Calu3 (cell line): ENCODE results near the gene TPRG1. TPM values are rescaled to one million over a fixed set of nuclear protein-coding genes. Genes with fewer than 3 reads are reported as not detected.

Experiments used
- BruUV-seq: library from RNA; stranded (reverse); fragments of 400-500 nt; replicated peaks from 2 replicates; lab custom pipeline; 2021; lab: Mats Ljungman, UMichigan
- CTCF ChIA-PET: fragments of 300-600 bp; sonication (Branson Sonifier 250); formaldehyde crosslinking; loops from one replicate; lab custom pipeline; 2022; ENCODE audit warnings: antibody characterized with exemption; lab: Charles Lee
- DNase-seq: peaks from one replicate; pipeline ENCODE4 v3.0.0; 2022
- H3K27ac Mint-ChIP-seq: one replicate; pipeline ENCODE4 v1.8.0; 2022; ENCODE audit warnings: mixed read lengths; ENCODE audit not compliant: unreplicated experiment
- H3K27me3 Mint-ChIP-seq: one replicate; pipeline ENCODE4 v1.8.0; 2022; ENCODE audit warnings: mixed read lengths; ENCODE audit not compliant: unreplicated experiment
- H3K36me3 Mint-ChIP-seq: one replicate; pipeline ENCODE4 v1.8.0; 2022; ENCODE audit warnings: mild to moderate bottlenecking, moderate library complexity, mixed read lengths; ENCODE audit not compliant: insufficient read depth, unreplicated experiment
- H3K4me1 Mint-ChIP-seq: one replicate; pipeline ENCODE4 v1.8.0; 2022; ENCODE audit warnings: mild to moderate bottlenecking, low read depth, mixed read lengths; ENCODE audit not compliant: unreplicated experiment
- H3K4me3 Mint-ChIP-seq: one replicate; pipeline ENCODE4 v1.8.0; 2022; ENCODE audit warnings: mild to moderate bottlenecking, low read depth, moderate library complexity, mixed read lengths; ENCODE audit not compliant: unreplicated experiment
- H3K9me3 Mint-ChIP-seq: one replicate; pipeline ENCODE4 v1.8.0; 2022; ENCODE audit warnings: low read depth, mixed read lengths; ENCODE audit not compliant: unreplicated experiment
- intact Hi-C: fragments of 100-400 bp; cut with micrococcal nuclease; formaldehyde crosslinking; loops from one replicate; pipeline ENCODE4 v1.10.0; 2022; ENCODE audit not compliant: unreplicated experiment
- total RNA-seq: library from RNA; stranded (reverse); gene quantifications from 2 replicates; pipeline ENCODE4 v1.2.3, GENCODE V29; 2022
- TF ChIP-seq, protein P1 (sequence below): fragments of 200-600 bp; IDR thresholded peaks from one replicate; pipeline ENCODE4 v1.8.0; 2022; ENCODE audit warnings: antibody characterized with exemption; ENCODE audit not compliant: unreplicated experiment

Gene TPRG1
- total RNA-seq, 1 experiment from 2014 or later, result 1.2 TPM

DNA sequence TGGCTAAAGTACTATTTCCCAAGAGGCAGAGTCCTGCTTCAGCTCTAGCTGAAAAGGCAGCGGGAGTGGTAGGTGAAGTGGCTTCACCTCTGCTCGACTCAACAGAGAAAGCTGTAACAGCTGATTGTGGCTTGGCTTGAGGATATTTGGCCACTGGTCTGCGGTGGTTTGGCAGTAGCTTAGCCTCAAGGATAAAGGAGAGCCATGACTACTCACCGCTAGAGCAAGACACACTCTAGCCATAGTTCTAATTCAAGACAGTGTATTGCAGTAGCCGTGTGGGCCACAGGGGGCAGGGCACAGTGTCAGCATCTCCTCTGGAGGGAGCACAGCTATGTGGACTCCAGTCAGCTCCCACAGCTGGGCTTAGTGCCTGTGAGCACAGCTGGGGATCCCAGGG lies 23.5 kb downstream of the TPRG1 start:
- Mint-ChIP-seq H3K4me1 (peaks cover 20% of the 10 kb centered on the region), H3K27me3 (no peaks in the 10 kb centered on the region), H3K27ac (no peak overlapping the region), H3K9me3 (peaks cover 27% of the 10 kb centered on the region), H3K4me3 (no peak overlapping the region), H3K36me3 (no peaks in the 10 kb centered on the region)
- DNase-seq, result no peak
- TF ChIP-seq, protein P1, sequence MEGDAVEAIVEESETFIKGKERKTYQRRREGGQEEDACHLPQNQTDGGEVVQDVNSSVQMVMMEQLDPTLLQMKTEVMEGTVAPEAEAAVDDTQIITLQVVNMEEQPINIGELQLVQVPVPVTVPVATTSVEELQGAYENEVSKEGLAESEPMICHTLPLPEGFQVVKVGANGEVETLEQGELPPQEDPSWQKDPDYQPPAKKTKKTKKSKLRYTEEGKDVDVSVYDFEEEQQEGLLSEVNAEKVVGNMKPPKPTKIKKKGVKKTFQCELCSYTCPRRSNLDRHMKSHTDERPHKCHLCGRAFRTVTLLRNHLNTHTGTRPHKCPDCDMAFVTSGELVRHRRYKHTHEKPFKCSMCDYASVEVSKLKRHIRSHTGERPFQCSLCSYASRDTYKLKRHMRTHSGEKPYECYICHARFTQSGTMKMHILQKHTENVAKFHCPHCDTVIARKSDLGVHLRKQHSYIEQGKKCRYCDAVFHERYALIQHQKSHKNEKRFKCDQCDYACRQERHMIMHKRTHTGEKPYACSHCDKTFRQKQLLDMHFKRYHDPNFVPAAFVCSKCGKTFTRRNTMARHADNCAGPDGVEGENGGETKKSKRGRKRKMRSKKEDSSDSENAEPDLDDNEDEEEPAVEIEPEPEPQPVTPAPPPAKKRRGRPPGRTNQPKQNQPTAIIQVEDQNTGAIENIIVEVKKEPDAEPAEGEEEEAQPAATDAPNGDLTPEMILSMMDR, result no peak
- CTCF ChIA-PET, result interaction anchor here (0.5 kb wide), 2 partner anchors 21 to 97 kb away, joined by 3 read pairs; no protein-coding TSS in a partner anchor
- intact Hi-C loops, result no loop called here
- BruUV-seq, result no TSS peak

DNA sequence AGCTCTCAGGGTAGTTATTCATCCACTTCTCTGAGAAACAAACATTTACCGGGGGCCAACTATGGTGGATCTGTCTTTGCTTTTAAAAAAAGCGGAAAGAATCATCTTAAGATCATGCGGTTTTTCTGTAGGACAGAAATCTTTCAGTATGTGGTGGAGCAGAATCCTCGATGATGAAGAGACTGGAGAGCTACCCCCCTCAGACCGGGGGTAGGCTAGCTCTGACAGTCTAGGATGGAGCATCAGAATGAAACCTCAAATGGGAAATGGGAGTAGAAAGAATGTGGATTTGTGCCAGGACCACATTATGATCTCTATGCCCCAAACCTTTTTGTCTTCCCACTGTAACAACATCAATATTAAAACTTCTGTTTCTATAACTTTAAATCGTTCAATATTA lies 30.3 kb downstream of the TPRG1 start:
- TF ChIP-seq, protein P1, result no peak
- no peak overlapping the region for H3K4me3 Mint-ChIP-seq
- H3K9me3 Mint-ChIP-seq, result peaks cover 6% of the 10 kb centered on the region
- CTCF ChIA-PET, result no interaction called here
- BruUV-seq, result no TSS peak
- no peak for DNase-seq
- H3K36me3 Mint-ChIP-seq, result no peaks in the 10 kb centered on the region
- H3K4me1 Mint-ChIP-seq, result no peaks in the 10 kb centered on the region
- no peak overlapping the region for H3K27ac Mint-ChIP-seq
- intact Hi-C loops, result no loop called here
- no peaks in the 10 kb centered on the region for H3K27me3 Mint-ChIP-seq

DNA sequence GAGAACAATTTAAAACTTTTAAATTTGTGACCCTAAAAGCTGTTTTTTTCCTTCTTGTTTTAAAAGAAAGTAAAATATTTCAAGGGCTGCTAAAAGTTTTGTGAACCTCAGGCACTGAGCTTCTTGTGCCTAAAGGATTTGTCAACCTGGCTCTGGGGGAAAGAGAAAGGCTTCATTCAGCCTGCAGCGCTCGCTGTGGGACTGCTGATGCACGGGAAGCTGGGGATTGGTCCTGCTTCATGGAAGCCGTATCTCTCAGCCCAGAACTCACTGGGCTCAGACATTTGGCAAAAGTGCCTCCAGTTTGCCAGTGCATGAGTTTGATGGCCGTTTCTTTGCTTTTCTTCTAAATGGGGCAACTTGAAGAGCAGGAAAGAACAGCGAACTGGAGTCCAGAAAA lies 30.8 kb downstream of the TPRG1 start:
- H3K4me1 Mint-ChIP-seq, result no peaks in the 10 kb centered on the region
- intact Hi-C loops, result no loop called here
- no peaks in the 10 kb centered on the region for H3K36me3 Mint-ChIP-seq
- TF ChIP-seq, protein P1, result no peak
- H3K9me3 Mint-ChIP-seq, result peaks cover 3% of the 10 kb centered on the region
- BruUV-seq, result no TSS peak
- no peaks in the 10 kb centered on the region for H3K27me3 Mint-ChIP-seq
- CTCF ChIA-PET, result interaction anchor here (0.8 kb wide), 1 partner anchor 12 kb away, joined by 4 read pairs; no protein-coding TSS in a partner anchor
- DNase-seq, result no peak
- no peak overlapping the region for H3K4me3 Mint-ChIP-seq
- no peak overlapping the region for H3K27ac Mint-ChIP-seq

DNA sequence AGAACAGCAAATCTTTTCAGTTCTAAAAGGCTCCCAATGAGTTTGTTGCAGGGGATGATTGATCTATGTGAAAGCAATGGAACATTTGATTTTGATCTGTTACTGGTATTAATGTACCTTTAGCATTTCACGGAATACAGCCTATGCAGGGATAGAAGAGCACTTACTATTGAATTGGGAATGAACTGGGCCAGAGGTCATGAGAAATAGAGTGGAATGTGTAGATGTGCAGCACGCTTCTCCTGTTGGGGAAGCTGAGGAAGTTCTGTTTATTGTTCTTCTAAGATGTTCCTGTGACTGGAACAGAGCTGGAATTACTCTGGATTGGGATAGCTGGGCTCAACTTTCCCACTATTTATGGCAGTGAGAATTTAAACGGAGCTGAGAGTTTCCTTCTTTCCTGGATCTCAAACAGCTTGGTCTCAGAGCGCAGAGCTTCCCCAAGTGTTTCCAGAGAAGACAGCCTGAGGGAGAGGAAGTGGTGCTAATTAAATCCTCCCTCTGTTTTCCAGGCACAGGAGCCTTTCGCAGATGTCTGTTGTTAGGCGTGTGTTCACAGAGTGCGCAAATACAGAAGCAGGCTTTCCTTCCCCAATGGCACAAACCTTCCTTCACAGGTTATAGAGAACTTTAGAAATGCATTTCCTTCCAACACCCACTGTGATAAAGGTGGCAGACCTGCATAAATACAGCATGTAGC lies 32.5 kb downstream of the TPRG1 start:
- no TSS peak for BruUV-seq
- H3K27me3 Mint-ChIP-seq, result no peaks in the 10 kb centered on the region
- CTCF ChIA-PET, result interaction anchor here (0.6 to 1.1 kb wide), 2 partner anchors 13 to 322 kb away, joined by 3 read pairs; no protein-coding TSS in a partner anchor
- no peak overlapping the region for H3K4me3 Mint-ChIP-seq
- no peaks in the 10 kb centered on the region for H3K4me1 Mint-ChIP-seq
- H3K36me3 Mint-ChIP-seq, result no peaks in the 10 kb centered on the region
- intact Hi-C loops, result no loop called here
- H3K27ac Mint-ChIP-seq, result no peak overlapping the region
- TF ChIP-seq, protein P1, result no peak
- H3K9me3 Mint-ChIP-seq, result no peaks in the 10 kb centered on the region
- no peak for DNase-seq
